NCI-H82 treated with DMSO at 0.1 percent for 48 hours (cell line): ENCODE results near the gene PPARA.

ENCODE experiments used
- DNase-seq: peaks from one replicate; lab custom pipeline; 2025; ENCODE audit not compliant: unreplicated experiment; lab: John Stamatoyannopoulos, UW

PPARA gene

GRCh38 chr22:46290121-46290842 is 140.0 kb downstream of the PPARA start:
- DNase-seq: no peak

- no peak for DNase-seq
Observed at GRCh38 chr22:46290843-46291785, 140.8 kb downstream of the PPARA start.

- DNase-seq: no peak
Observed at GRCh38 chr22:46292173-46292572, 141.8 kb downstream of the PPARA start.

GRCh38 chr22:46292732-46293131 is 142.4 kb downstream of the PPARA start:
- DNase-seq: no peak
